Stimulated activated CD8-positive, alpha-beta memory T cell treated with anti-CD3 and anti-CD28 coated beads, Interleukin-12 subunit alpha, Interleukin-12 subunit beta, amount 100 ng/mL, for 24 hours (primary cell): ENCODE data around the gene OTUB2.

Source experiments
- DNase-seq: peaks from one replicate; pipeline ENCODE4 v3.0.0-alpha.2; 2020; ENCODE audit errors: extremely low read depth

Gene OTUB2

GRCh38 chr14:94040796-94041195 is 14.7 kb downstream of the OTUB2 start:
- DNase-seq = no peak

GRCh38 chr14:94041551-94042346 is 15.6 kb downstream of the OTUB2 start:
- DNase-seq = no peak

- no peak for DNase-seq
Observed at GRCh38 chr14:94042433-94043091, 16.4 kb downstream of the OTUB2 start.

GRCh38 chr14:94043111-94043755 is 17.1 kb downstream of the OTUB2 start:
- no peak for DNase-seq

GRCh38 chr14:94043756-94044475 is 17.8 kb downstream of the OTUB2 start:
- no peak for DNase-seq

GRCh38 chr14:94044476-94045091 is 18.4 kb downstream of the OTUB2 start:
- no peak for DNase-seq

- DNase-seq = no peak
Observed at GRCh38 chr14:94045101-94045500, 19.0 kb downstream of the OTUB2 start.

- no peak for DNase-seq
Observed at GRCh38 chr14:94045563-94046345, 19.6 kb downstream of the OTUB2 start.

- no peak for DNase-seq
Observed at GRCh38 chr14:94046696-94047250, 20.6 kb downstream of the OTUB2 start.

- no peak for DNase-seq
Observed at GRCh38 chr14:94047581-94047980, 21.4 kb downstream of the OTUB2 start.

GRCh38 chr14:94048691-94049624 is 22.8 kb downstream of the OTUB2 start:
- no peak for DNase-seq

GRCh38 chr14:94049625-94050023 is 23.5 kb downstream of the OTUB2 start:
- no peak for DNase-seq

GRCh38 chr14:94050231-94050880 is 24.2 kb downstream of the OTUB2 start:
- DNase-seq = no peak

GRCh38 chr14:94051115-94051514 is 25.0 kb downstream of the OTUB2 start:
- DNase-seq = no peak

- DNase-seq = no peak
Observed at GRCh38 chr14:94051779-94052178, 25.6 kb downstream of the OTUB2 start.

- DNase-seq = no peak
Observed at GRCh38 chr14:94052199-94052598, 26.1 kb downstream of the OTUB2 start.

GRCh38 chr14:94052662-94053061 is 26.5 kb downstream of the OTUB2 start:
- DNase-seq = no peak

- DNase-seq = no peak
Observed at GRCh38 chr14:94054401-94054800, 28.3 kb downstream of the OTUB2 start.

- DNase-seq = no peak
Observed at GRCh38 chr14:94054936-94055335, 28.8 kb downstream of the OTUB2 start.
